ENCODE data around the gene RNF182. TPM values are rescaled to one million over a fixed set of nuclear protein-coding genes. Genes with fewer than 3 reads are reported as not detected.

RNF182 gene
- total and polyA plus RNA-seq, 2 donors (not counting 3 experiments of a cell fraction or from before 2014, with no cell fraction given) = 0.43 to 0.93 TPM

DNA sequence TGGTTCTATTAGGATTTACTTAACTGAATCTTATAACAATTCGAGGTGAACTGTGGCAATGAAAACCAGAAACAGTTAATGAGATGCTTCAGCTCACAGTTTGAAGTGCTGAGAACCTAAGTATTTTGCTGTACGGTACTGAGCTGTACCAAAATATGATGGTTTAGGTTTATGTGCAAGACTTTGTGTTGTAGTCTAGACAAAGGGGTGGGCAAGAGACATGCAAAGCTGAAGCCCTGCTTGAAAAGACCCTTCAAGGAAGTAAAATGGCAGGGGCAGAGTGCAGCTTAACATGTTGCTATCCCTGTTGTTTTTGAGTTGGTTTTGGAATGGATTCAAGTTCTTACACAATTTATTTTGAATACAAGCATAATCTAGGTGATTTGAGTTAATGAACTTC is 54.0 kb downstream of the RNF182 start:
- no peak overlapping the region for H3K9ac ChIP-seq (replicated peaks; ENCODE audit: extremely low read depth, insufficient read depth, low read length)
- POLR2A ChIA-PET = no interaction called here
- H2AFZ ChIP-seq (ENCODE audit: low read depth, low read length) = no peak overlapping the region
- no peaks in the 10 kb centered on the region for H3K9me3 ChIP-seq (replicated peaks; ENCODE audit: control insufficient read depth, insufficient read depth, low read length)
- intact Hi-C loops (cut with micrococcal nuclease) (no loop called here), dilution Hi-C loops (cut with MboI; ENCODE audit: extremely low pct_ligation_motif_present, low sequenced_read_pairs) (no loop called here)
- H3K27me3 ChIP-seq (ENCODE audit: control insufficient read depth in 2 of 2, insufficient read depth in 2 of 2, low read length in 2 of 2) = no peaks in the 10 kb centered on the region
- H3K27ac ChIP-seq (ENCODE audit: insufficient read depth, low read depth, low read length) = no peak overlapping the region
- H3K4me3 ChIP-seq (replicated peaks in 1 of 3; ENCODE audit: insufficient read depth in 1 of 3, low read depth in 1 of 3, low read length in 3 of 3) = no peak overlapping the region
- H3K4me1 ChIP-seq (ENCODE audit: control insufficient read depth, extremely low read depth, insufficient read depth, low read length) = no peaks in the 10 kb centered on the region
- H3K36me3 ChIP-seq (ENCODE audit: control insufficient read depth in 2 of 2, extremely low read depth in 1 of 2, insufficient read depth in 2 of 2, low read length in 2 of 2) = no peaks in the 10 kb centered on the region
- BruUV-seq (replicated peaks) = no TSS peak
- H3K9me1 ChIP-seq (replicated peaks; ENCODE audit: control insufficient read depth, extremely low read depth, insufficient read depth, low read length) = no peaks in the 10 kb centered on the region
- no peaks in the 10 kb centered on the region for H4K20me1 ChIP-seq (replicated peaks; ENCODE audit: control insufficient read depth, extremely low read depth, insufficient read depth, low read length)
- FAIRE-seq (no peak), DNase-seq (ENCODE audit: low read depth, low spot score) (no peak)
- TF ChIP-seq, protein P1, sequence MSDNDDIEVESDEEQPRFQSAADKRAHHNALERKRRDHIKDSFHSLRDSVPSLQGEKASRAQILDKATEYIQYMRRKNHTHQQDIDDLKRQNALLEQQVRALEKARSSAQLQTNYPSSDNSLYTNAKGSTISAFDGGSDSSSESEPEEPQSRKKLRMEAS (IDR thresholded peaks at IDR 0.05; ENCODE audit: insufficient read depth, insufficient read length) = no peak
- H3K79me2 ChIP-seq (ENCODE audit: control insufficient read depth, insufficient read depth, low read length) = no peaks in the 10 kb centered on the region
- CTCF ChIA-PET = interaction anchor here (0.7 kb wide), 1 partner anchor 68 kb away, joined by 3 read pairs; no protein-coding TSS in a partner anchor
- no peak overlapping the region for H3K4me2 ChIP-seq (ENCODE audit: insufficient read depth, low read length)

- BruUV-seq (replicated peaks) = no TSS peak
- H3K27me3 ChIP-seq (ENCODE audit: control insufficient read depth in 2 of 2, insufficient read depth in 2 of 2, low read length in 2 of 2) = no peaks in the 10 kb centered on the region
- H3K4me3 ChIP-seq (replicated peaks in 1 of 3; ENCODE audit: insufficient read depth in 1 of 3, low read depth in 1 of 3, low read length in 3 of 3) = no peak overlapping the region
- no peak overlapping the region for H3K9ac ChIP-seq (replicated peaks; ENCODE audit: extremely low read depth, insufficient read depth, low read length)
- H3K4me1 ChIP-seq (ENCODE audit: control insufficient read depth, extremely low read depth, insufficient read depth, low read length) = no peaks in the 10 kb centered on the region
- no peaks in the 10 kb centered on the region for H4K20me1 ChIP-seq (replicated peaks; ENCODE audit: control insufficient read depth, extremely low read depth, insufficient read depth, low read length)
- TF ChIP-seq POLR2AphosphoS5 (IDR thresholded peaks at IDR 0.05; ENCODE audit: insufficient read depth, low read depth, low read length) = no peak
- no peaks in the 10 kb centered on the region for H3K79me2 ChIP-seq (ENCODE audit: control insufficient read depth, insufficient read depth, low read length)
- H3K9me3 ChIP-seq (replicated peaks; ENCODE audit: control insufficient read depth, insufficient read depth, low read length) = no peaks in the 10 kb centered on the region
- H3K4me2 ChIP-seq (ENCODE audit: insufficient read depth, low read length) = no peak overlapping the region
- intact Hi-C loops (cut with micrococcal nuclease) = no loop called here
- DNase-seq (ENCODE audit: low read depth, low spot score) (no peak), FAIRE-seq (no peak)
- ChIA-PET CTCF (interaction anchor here (0.7 kb wide), 1 partner anchor 67 kb away, joined by 3 read pairs; no protein-coding TSS in a partner anchor), POLR2A (no interaction called here)
- no peaks in the 10 kb centered on the region for H3K9me1 ChIP-seq (replicated peaks; ENCODE audit: control insufficient read depth, extremely low read depth, insufficient read depth, low read length)
- no peaks in the 10 kb centered on the region for H3K36me3 ChIP-seq (ENCODE audit: control insufficient read depth in 2 of 2, extremely low read depth in 1 of 2, insufficient read depth in 2 of 2, low read length in 2 of 2)
- no peak overlapping the region for H3K27ac ChIP-seq (ENCODE audit: insufficient read depth, low read depth, low read length)
- no peak overlapping the region for H2AFZ ChIP-seq (ENCODE audit: low read depth, low read length)
- dilution Hi-C loops (cut with MboI; ENCODE audit: extremely low pct_ligation_motif_present, low sequenced_read_pairs) = no loop called here
Observed at GRCh38 chr6:13979284-13980171, 54.8 kb downstream of the RNF182 start.

Measured in endothelial cell of umbilical vein (primary cell).